ENCODE measurements around the gene ZFP30.
A peak's percentile ranks its signal among the peaks of the same experiment; 100 is the strongest.
"Not testable (repeated sequence)": the region's sequence is repeated elsewhere in the genome, so short reads cannot be mapped to it uniquely, and the experiment has no call there.

ZFP30 gene

GRCh38 chr19:37655301-37655688, at the start of gene ZFP30:
TSS of gene ZFP30 (minus strand) at chr19:37655465. CDS start at chr19:37647822, 7,643 bp downstream.
- peak; percentile 30 to 69 for DNase-seq (ENCODE audit: low read depth in 2 of 2)

DNA sequence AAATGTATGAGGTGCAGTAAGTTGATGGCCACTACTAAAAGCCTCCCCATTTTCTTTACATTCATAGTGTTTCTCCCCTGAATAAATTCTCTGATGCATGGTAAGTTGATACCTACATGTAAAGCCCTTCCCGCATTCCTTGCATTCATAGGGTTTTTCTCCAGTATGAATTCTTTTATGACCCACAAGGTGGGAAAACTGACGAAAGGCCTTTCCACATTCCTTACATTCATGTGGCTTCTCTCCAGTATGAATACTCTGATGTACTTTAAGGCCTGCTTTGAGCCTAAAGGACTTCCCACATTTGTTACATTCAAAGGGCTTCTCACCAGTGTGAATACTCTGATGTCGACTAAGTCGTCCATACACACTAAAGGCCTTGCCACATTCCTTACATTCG, 43.8 kb upstream of the ZFP30 start:
- DNase-seq (ENCODE audit: low read depth in 2 of 2) = no peak

DNA sequence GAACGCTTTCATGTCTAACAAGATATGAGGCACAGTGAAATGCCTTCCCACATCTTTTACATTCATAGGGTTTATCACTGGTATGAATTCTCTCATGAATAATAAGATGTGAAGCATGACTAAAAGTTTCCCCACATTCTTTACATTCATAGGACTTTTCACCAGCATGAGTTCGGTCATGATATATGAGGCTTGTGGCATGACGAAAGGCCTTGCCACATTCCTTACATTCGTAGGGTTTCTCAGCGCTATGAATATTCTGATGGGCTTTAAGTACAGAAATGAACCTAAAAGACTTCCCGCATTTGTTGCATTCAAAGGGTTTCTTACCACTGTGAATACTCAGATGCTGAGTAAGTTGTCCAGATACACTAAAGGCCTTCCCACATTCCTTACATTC, 43.0 kb upstream of the ZFP30 start:
- no peak for DNase-seq (ENCODE audit: low read depth in 2 of 2)

DNA sequence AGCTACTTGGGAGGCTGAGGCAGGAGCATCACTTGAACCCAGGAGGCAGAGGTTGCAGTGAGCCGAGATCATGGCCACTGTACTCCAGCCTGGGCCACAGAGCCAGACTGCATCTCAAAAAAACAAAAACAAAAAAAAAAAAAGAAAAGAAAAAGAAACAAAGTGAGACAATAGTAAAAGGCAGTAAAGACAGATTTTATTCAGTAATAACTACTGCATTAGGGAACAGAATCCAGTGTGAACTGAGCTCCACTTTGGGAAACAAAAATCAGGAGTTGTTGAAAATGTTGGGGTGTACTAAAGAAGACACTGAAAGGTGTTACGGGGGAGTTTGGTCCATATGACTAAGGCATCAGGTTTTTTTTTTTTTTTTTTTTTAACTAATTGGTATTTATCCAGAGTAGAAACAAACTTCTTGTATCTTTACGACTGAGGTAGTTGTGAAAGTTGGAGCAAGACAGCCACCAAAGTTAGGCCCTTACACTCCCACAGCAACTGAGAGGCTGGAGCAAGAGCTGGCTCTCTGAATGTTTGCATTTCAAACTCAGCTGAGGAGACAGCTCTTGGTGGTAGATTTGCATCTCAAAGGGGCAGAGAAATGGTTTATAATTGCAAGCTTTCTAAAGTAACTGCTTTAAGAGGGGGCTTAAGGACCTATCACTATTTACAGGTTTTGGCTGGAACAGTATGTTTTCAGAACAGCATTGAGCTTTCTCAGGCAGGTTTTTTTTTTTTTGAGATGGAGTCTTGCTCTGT, 40.1 kb upstream of the ZFP30 start:
- no peak for DNase-seq (ENCODE audit: low read depth in 2 of 2)

- DNase-seq (ENCODE audit: low read depth in 2 of 2) = no peak
Observed at GRCh38 chr19:37692956-37693620, 37.8 kb upstream of the ZFP30 start.

DNA sequence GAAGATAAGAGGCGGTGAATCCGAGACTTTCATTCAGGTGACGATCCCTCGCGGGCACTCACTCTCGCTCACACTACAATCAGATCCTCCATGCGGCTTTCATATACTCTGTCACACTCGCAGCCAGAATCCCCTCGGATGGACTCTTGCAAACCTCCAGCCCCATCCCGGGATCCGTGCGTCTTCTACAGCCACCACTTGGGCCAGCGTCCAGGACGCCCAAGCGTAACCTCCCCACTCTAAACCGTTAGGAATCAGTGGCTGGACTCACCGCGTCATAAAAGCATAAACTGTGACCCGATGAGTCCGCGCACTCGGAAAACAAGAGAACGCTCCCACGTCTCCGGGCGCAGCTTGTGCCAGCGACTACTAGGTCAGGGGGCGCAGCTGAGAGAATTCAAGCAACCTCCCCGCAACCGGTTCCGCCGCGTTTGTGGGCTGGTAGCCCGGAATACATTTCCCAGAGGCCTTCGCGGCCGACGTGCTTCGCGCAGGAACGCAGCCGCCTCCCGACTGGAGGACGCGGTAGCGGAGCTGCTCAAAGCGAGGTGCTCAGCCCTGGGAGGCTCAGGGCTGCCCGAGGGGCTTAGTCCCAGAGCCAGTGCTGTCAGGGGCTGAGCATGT, 36.7 kb upstream of the ZFP30 start:
- DNase-seq (ENCODE audit: low read depth in 2 of 2) = peak; percentile 71 to 74

DNA sequence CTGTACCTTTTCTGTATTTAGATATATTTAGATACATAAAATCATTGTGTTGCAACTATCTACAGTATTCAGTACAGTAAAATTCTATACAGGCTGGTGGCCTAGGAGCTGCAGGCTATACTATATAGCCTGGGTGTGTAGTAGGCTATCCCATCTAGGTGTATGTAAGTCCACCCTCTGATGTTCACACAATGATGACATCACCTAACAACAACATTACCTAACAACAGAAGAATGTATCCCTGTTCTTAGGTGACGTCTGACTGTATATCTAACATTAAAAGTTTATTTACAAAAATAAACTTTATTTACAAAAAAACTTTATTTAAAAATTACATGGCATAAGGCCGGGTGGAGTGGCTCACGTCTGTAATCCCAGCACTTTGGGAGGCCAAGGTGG, 28.3 kb upstream of the ZFP30 start:
- no peak for DNase-seq (ENCODE audit: low read depth in 2 of 2)

DNA sequence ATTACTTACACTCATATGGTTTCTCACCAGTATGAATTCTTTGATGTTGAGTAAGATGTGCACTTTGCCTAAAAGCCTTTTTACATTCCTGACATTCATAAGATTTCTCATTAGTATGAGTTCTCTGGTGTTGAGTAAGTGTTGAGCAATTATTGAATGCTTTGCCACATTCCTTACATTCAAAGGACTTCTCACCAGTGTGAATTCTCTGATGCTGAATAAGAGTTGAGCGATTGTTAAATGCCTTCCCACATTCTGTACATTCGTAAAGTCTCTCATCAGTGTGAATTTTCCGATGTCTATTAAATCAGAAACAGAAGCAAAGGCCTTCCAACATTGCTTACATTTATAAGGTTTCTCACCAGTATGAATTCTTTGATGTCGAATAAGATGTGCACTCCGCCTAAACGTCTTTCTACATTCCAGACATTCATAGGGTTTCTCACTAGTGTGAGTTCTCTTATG, 14.2 kb upstream of the ZFP30 start:
- DNase-seq (ENCODE audit: low read depth in 2 of 2) = no peak

GRCh38 chr19:37657157-37657556, 1.9 kb upstream of the ZFP30 start:
- DNase-seq (ENCODE audit: low read depth in 2 of 2) = not testable (repeated sequence)

GRCh38 chr19:37655689-37656371, 565 bp upstream of the ZFP30 start:
- DNase-seq (ENCODE audit: low read depth in 2 of 2) = peak; percentile 68 to 79

- DNase-seq (ENCODE audit: low read depth in 2 of 2) = peak in 1 of 2 donors; percentile 3
Observed at GRCh38 chr19:37654629-37655300, 500 bp downstream of the ZFP30 start.

GRCh38 chr19:37654118-37654517, 1.1 kb downstream of the ZFP30 start:
- DNase-seq (ENCODE audit: low read depth in 2 of 2) = no peak

- DNase-seq (ENCODE audit: low read depth in 2 of 2) = no peak
Observed at GRCh38 chr19:37635076-37636056, 19.9 kb downstream of the ZFP30 start.

DNA sequence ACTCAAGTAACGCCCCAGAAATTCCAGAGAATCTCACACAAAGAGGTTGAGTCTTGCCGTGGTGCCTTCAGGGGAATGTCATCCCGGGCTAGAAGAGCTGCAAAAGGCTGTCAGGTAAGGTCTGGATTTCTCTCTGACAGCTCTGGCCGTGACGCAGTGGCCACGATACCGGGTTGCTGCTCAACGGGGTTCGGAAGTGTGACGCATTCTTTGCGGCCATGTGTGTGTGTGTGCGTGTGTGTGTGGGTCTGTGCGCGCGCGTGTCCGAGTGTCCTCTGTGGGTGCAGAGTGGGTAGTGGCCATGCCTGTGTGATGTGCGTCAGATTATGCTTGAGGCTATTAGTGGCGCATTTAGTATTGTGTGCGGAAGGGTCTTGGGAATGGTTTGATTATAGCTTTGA, 60.3 kb downstream of the ZFP30 start:
- peak; percentile 48 to 53 for DNase-seq (ENCODE audit: low read depth in 2 of 2)

- peak; percentile 90 to 91 for DNase-seq (ENCODE audit: low read depth in 2 of 2)
Observed at GRCh38 chr19:37594304-37594981, 60.8 kb downstream of the ZFP30 start, which contains the start of the genes ZNF540 and ZNF571. TSS of gene ZNF540 (plus strand) at chr19:37594876. CDS start at chr19:37598448, 3,572 bp downstream. TSS of gene ZNF571 (minus strand) at chr19:37594792. CDS start at chr19:37586676, 8,116 bp downstream.

DNA sequence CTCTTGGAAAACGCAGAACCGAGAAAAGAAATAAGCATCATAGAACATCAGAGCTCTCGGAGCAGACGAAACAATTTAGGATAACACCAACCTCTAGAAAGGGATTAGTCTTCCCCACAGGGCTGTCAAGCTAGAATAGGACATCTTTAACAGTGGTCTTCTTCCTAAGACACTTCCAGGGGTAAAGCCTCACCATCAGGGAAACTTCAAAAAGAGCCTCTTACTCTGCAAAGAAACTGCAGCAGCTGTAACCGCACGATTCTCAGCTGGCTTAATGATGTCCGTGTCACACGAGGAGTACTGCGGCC, 61.3 kb downstream of the ZFP30 start:
- DNase-seq (ENCODE audit: low read depth in 2 of 2) = no peak

GRCh38 chr19:37583340-37583739, 71.9 kb downstream of the ZFP30 start:
- no peak for DNase-seq (ENCODE audit: low read depth in 2 of 2)

DNA sequence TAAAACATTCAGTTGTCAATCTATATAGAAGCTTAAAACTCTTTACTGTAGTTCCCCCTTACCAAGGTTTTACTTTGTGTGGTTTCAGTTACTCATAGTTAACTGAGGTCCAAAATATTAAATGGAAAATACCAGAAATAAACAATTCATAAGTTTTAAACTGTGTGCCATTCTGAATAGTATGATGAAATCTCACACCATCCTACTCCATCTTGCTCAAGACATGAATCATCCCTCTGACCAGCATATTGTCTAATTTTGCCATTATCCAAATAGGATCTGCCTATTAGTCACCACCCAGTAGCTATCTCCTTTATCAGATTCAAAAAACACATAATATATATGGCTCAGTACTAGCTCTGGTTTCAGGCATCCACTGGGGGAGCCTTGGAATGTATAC, 83.1 kb downstream of the ZFP30 start:
- no peak for DNase-seq (ENCODE audit: low read depth in 2 of 2)

DNA sequence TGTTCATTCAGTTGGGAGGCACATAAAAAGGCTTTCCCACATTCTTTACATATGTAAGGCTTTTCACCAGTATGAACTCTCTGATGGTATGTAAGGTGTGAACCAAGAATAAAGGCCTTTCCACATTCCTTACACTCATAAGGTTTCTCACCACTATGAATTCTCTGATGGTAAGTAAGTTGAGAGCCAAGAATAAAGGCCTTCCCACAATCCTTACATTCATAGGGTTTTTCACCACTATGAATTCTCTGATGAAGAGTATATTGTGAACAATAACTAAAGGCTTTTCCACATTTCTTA, 89.9 kb downstream of the ZFP30 start:
- DNase-seq (ENCODE audit: low read depth in 2 of 2) = no peak

All from stimulated activated CD8-positive, alpha-beta memory T cell treated with anti-CD3 and anti-CD28 coated beads, Interleukin-7, amount 100 ng/mL, for 4 hours (primary cell).